Measurements from ENCODE around the gene TMEM132D. TPM values are rescaled to one million over a fixed set of nuclear protein-coding genes. Genes with fewer than 3 reads are reported as not detected.

TMEM132D gene
- total RNA-seq, 4 donors from 2014 or later, result 0.15 to 0.94 TPM; not detected in 2

- Histone ChIP-seq H3K4me1 (no peaks in the 10 kb centered on the region), H3K36me3 (no peaks in the 10 kb centered on the region), H3K27me3 (peaks cover 5% of the 10 kb centered on the region), H3K9me3 (no peaks in the 10 kb centered on the region), H3K27ac (no peak overlapping the region), H3K4me3 (no peak overlapping the region)
- TF ChIP-seq POLR2A (IDR thresholded peaks at IDR 0.05) (no peak), EP300 (IDR thresholded peaks at IDR 0.05) (no peak), POLR2AphosphoS5 (IDR thresholded peaks at IDR 0.05) (no peak), CTCF (IDR thresholded peaks at IDR 0.05) (no peak)
- WGBS, 2 donors (ENCODE audit: low coverage in 1 of 2), result 67 to 74% methylated on average over 6 to 9 of the region's 9 CpGs
- ATAC-seq, result no peak
These were observed 776.6 kb downstream of the TMEM132D start for GRCh38 chr12:129127211-129127610.

- Histone ChIP-seq H3K27me3 (peaks cover 13% of the 10 kb centered on the region), H3K4me3 (no peak overlapping the region), H3K27ac (no peak overlapping the region), H3K4me1 (no peaks in the 10 kb centered on the region), H3K9me3 (peaks cover 0 to 12% (median 0%) of the 10 kb centered on the region in 3 donors), H3K36me3 (no peaks in the 10 kb centered on the region)
- TF ChIP-seq POLR2A (IDR thresholded peaks at IDR 0.05) (no peak), POLR2AphosphoS5 (IDR thresholded peaks at IDR 0.05) (no peak), CTCF (IDR thresholded peaks at IDR 0.05) (no peak), EP300 (IDR thresholded peaks at IDR 0.05) (no peak)
- no peak for ATAC-seq
- 50 to 80% methylated on average over 1 of the region's 1 CpG for WGBS, 2 donors (ENCODE audit: low coverage in 1 of 2)
These were observed 784.3 kb downstream of the TMEM132D start for GRCh38 chr12:129119537-129119936.

- peaks cover 18% of the 10 kb centered on the region for H3K27me3 ChIP-seq
These were observed 788.3 kb downstream of the TMEM132D start for GRCh38 chr12:129115558-129115957.

GRCh38 chr12:129110575-129110974, 793.2 kb downstream of the TMEM132D start:
- 60 to 100% methylated on average over 1 of the region's 8 CpGs for WGBS, 2 donors (ENCODE audit: low coverage in 1 of 2)
- Histone ChIP-seq H3K9me3 (peaks cover 0 to 22% (median 0%) of the 10 kb centered on the region in 3 donors), H3K4me1 (no peaks in the 10 kb centered on the region), H3K4me3 (no peak overlapping the region), H3K27me3 (peaks cover 15% of the 10 kb centered on the region), H3K36me3 (no peaks in the 10 kb centered on the region), H3K27ac (no peak overlapping the region)
- no peak for TF ChIP-seq EP300 (IDR thresholded peaks at IDR 0.05)
- no peak for TF ChIP-seq POLR2AphosphoS5 (IDR thresholded peaks at IDR 0.05)
- TF ChIP-seq CTCF (IDR thresholded peaks at IDR 0.05), result no peak
- TF ChIP-seq POLR2A (IDR thresholded peaks at IDR 0.05), result no peak
- no peak for ATAC-seq

More at GRCh38 chr12:129115558-129115957, 788.3 kb downstream of the TMEM132D start:
- H3K27ac ChIP-seq, result no peak overlapping the region
- WGBS, 2 donors (ENCODE audit: low coverage in 1 of 2), result 17 to 73% methylated on average over 1 to 4 of the region's 5 CpGs
- no peaks in the 10 kb centered on the region for H3K4me1 ChIP-seq
- no peak for TF ChIP-seq CTCF (IDR thresholded peaks at IDR 0.05)
- no peak for TF ChIP-seq POLR2AphosphoS5 (IDR thresholded peaks at IDR 0.05)
- TF ChIP-seq POLR2A (IDR thresholded peaks at IDR 0.05), result no peak
- TF ChIP-seq EP300 (IDR thresholded peaks at IDR 0.05), result no peak
- H3K4me3 ChIP-seq, result no peak overlapping the region
- ATAC-seq, result no peak
- no peaks in the 10 kb centered on the region for H3K36me3 ChIP-seq
- peaks cover 0 to 20% (median 0%) of the 10 kb centered on the region in 3 donors for H3K9me3 ChIP-seq

GRCh38 chr12:129109174-129110001, 794.4 kb downstream of the TMEM132D start:
- no peak overlapping the region for H3K27ac ChIP-seq
- H3K4me1 ChIP-seq, result no peaks in the 10 kb centered on the region
- no peak overlapping the region for H3K4me3 ChIP-seq
- peaks cover 0 to 17% (median 0%) of the 10 kb centered on the region in 3 donors for H3K9me3 ChIP-seq
- 88 to 89% methylated on average over 12 of the region's 17 CpGs for WGBS, 2 donors (ENCODE audit: low coverage in 1 of 2)
- ATAC-seq, result no peak
- TF ChIP-seq POLR2AphosphoS5 (IDR thresholded peaks at IDR 0.05), result no peak
- no peak for TF ChIP-seq CTCF (IDR thresholded peaks at IDR 0.05)
- no peak for TF ChIP-seq POLR2A (IDR thresholded peaks at IDR 0.05)
- TF ChIP-seq EP300 (IDR thresholded peaks at IDR 0.05), result no peak
- no peaks in the 10 kb centered on the region for H3K36me3 ChIP-seq
- peaks cover 7% of the 10 kb centered on the region for H3K27me3 ChIP-seq

All from gastroesophageal sphincter (tissue), 4 donors.